HG02840 (cell line): Measurements from ENCODE around the gene PPA1.
"Not testable (repeated sequence)": the region's sequence is repeated elsewhere in the genome, so short reads cannot be mapped to it uniquely, and the experiment has no call there.

Source experiments
- ATAC-seq: cut with Tn5 transposase; IDR thresholded peaks from one replicate; pipeline ENCODE4 v1.9.1; 2021; ENCODE audit warnings: mild to moderate bottlenecking, moderate library complexity, moderate number of reproducible peaks; ENCODE audit not compliant: unreplicated experiment, low FRiP score

The PPA1 gene

DNA sequence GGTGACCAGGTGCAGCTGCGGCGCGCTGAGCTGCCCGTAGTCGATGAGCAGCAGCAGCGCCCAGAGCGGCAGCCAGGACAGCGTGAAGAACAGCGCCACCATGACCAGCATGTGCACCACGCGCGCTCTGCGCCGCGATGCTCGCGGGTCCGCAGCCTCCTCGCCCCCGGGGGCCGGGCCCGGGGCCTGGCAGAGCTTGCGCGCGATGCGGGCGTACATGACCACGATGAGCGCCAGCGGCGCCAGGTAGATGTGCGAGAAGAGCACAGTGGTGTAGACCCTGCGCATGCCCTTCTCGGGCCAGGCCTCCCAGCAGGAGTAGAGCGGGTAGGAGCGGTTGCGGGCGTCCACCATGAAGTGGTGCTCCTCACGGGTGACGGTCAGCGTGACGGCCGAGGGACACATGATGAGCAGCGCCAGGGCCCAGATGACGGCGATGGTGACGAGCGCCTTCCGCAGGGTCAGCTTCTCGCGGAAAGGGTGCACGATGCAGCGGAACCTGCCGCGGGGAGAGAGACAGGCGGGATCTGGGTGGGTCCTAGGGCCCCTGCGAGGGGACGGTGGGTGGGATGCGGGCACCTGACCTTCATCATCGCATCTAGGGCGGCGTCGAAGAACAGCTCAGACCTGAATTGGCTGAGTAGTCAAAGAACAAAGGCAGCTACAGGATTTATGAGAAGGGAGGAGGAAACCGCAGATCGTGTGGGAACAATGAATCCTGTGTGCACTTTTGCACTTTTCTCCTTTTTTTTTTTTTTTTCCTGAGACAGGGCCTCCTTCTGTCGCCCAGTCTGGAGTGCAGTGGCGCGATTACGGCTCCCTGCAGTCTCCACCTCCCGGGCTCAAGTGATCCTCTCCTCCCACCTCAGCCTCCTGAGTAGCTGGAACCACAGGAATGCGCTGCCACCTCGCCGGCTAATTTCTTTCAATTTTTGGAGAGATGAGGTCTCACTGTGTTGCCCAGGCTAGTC is 22.4 kb upstream of the PPA1 start:
- no peak for ATAC-seq

GRCh38 chr10:70254778-70255328 is 21.6 kb upstream of the PPA1 start:
- ATAC-seq: no peak

DNA sequence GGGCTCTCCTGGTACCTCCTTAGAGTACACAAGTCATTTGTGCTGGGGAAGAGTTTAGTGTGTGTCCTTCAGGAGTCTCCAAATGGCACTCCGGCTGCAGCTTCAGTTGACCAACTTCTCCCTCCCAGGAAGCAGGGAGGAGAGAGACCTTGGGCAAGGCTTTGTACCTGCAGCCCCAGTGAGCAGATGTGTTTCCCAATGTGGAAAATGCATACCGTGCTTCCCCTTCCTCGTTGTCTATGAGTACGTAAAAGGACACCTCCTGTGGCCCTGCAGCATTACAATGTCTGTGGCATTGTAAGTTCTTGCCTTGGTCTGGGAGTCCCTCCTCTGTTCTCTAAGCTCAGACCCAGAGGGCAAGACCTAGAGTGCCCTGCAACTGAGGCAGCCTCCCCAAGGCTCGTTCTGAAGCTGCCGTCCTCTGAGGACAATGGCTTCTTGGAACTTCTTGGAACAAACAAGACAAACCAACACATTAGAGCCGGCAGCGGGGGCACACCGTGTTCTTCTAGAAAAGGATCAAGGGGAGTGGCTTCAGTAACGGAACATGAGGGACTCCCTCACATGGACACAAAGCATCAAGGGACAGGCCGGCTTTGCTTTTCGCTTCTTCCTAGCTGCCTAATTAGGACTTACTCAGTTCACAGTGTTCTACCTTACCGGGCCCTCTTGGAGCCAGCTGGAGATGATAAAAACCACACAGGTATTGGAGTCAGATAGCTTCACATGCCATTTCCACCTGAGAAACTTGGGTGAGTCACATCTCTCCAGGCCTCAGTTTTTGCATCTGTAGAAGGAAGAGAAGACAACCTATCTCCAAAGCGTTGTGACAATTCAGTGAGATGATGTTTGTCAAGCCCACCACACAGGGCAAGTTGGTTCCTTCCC is 20.9 kb upstream of the PPA1 start:
- no peak for ATAC-seq

GRCh38 chr10:70250961-70251680 is 17.9 kb upstream of the PPA1 start:
- ATAC-seq: no peak

DNA sequence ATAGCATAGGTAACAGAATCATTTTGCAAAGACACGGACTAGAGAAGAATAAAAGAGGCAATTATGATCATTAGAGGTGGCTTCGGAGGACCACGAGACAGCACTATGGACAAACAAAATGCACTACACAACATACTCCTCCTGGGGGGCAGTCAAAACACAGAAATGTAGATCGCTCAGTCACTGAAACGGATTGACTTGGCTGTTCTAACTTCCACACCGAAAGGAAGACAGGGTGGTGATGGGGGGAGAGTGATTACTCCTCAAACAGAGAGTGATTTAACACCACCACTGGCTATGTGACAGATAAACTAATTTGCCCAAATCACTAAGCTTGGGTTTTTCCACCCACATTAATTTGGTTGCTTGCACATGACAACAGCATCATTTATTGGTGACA is 14.1 kb upstream of the PPA1 start:
- ATAC-seq: no peak

DNA sequence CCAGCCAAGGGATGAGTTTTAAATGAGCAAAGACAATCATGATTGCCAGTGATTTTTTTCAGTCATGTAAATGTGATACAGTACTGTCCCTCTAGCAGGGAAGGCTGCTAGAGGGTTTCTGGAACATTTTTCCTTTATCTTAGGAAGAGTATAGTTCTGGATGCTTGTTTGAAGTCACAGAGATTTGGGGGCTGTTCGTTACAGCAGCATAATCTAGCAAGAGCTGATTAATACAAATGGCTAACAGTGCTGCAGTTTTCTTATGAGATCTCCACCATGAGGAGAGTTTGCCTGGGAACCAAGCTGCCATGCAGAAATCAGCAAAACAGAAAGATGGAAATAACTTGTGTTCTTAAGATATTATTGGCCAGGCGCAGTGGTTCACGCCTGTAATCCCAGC is 7.9 kb upstream of the PPA1 start:
- no peak for ATAC-seq

GRCh38 chr10:70239986-70240385 is 6.8 kb upstream of the PPA1 start:
- ATAC-seq: not testable (repeated sequence)

GRCh38 chr10:70239077-70239976 is 6.1 kb upstream of the PPA1 start:
- not testable (repeated sequence) for ATAC-seq

GRCh38 chr10:70237958-70238536 is 4.8 kb upstream of the PPA1 start:
- not testable (repeated sequence) for ATAC-seq

GRCh38 chr10:70234668-70235447 is 1.6 kb upstream of the PPA1 start:
- no peak for ATAC-seq

DNA sequence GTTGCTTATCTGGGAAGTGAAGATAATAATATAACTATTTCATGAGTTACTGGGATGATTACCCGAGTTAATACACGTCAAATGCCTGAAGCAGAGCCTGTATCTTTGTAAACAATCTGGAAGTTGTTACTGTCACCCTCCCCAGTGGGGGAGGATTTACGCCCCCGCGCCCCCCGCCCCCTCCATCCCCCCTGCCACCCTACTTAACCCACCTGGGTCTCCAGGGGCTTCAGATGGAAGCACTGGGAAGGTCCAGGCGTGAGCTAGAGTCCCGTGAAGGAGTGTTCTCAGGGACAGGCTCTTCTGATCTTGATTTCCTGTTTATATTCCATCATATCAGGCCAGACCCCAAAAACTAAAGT is 691 bp upstream of the PPA1 start:
- no peak for ATAC-seq

DNA sequence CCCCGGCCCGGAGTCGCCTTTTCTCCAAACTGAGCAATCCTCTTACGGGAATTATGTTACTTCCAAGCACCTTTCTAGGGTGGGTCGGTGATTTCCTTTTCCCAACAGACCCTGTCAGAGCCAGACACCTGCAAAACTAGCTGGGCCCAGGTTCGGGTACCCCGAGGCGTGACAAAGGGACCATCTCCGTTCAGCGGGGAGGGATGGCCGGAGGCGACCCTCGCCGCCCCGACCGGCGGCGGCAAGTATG is 445 bp downstream of the PPA1 start:
- no peak for ATAC-seq

DNA sequence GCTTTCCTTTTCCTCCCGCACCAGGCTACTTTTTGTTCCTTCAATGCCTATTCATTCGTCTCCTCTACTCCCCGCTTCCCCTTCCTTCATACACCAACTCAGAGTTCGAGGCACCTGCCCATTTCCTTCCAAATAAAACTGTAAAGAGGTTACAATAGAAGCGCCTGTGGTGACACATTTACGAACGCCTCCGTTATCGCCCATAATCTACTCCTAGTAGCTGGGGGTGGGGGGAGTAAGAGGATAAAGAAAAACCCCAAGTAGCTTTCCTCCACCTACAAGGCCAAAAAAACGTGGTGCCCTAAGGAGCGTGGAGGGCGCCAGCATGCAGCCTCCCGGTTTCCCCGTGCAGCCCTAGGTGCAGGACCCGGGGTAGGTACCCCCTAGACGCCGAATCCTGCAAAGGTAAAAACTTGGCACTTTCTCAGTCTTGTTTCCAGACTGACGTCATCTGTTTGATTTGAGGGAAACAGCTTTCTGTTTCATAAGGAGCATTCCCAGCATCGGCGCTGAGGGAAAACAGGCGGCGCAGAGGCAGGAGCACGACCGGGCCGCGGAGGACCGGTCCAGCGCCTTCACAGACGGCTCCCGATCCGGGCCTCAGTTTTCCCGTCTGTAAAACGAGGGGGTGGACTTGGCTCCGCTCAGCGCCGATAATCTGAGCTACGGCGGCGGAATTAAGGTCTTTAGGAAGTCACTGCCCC is 922 bp downstream of the PPA1 start:
- no peak for ATAC-seq

DNA sequence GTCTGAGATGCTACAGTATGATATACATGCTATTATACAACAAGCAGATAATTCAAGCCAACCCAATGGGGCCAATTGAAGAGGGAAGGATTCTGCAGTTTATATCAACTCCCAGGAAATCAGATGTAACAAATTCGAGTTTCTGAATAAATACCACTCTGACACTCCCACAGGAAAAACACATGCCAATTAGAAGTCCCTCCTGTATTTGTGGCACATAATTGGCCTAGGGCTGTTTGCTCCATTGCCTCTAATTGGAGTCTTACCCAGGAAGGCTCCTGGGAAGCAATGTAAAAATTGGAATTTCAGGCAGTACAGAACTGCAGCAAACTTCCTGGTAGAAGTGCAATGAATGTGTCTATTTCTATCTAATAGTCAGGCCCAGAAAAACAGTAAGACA is 4.7 kb downstream of the PPA1 start:
- no peak for ATAC-seq

DNA sequence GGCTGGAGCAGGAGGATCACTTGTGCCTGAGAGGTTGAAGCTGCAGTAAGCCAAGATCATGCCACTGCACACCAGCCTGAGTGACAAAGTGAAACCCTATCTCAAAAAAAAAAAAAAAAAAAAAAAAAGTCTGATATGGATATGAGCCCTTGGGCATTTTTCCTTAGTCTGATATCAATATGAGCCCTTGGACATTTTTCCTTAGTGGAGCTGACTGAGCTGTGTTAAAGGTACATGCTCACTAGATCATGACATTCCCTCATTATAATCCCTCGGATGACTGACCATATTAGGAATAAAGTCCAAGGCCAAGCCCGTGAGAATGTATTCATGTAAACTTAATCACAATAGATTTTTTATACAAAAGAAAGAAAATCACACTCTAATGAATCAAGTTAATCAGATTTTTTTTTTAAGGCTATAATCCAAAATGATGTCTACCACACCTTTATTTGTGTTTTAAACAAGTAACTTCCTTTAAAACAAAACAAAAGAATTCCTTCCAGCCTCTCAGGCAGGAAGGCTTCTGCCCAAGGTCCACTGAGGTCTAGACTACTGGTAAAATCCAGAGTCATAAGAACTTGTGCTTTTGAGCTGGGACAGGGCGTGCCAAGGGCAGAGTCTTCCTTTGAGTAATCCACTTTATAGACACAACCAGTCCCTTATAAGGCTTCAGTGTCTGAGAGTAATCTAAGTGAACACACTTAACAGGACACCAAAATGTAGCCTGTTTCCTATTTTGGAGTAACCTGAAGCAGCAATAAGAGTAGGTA is 5.5 kb downstream of the PPA1 start:
- no peak for ATAC-seq

GRCh38 chr10:70223728-70224127 is 9.5 kb downstream of the PPA1 start:
- no peak for ATAC-seq

GRCh38 chr10:70222811-70223447 is 10.3 kb downstream of the PPA1 start:
- ATAC-seq: not testable (repeated sequence)
